A549 (cell line): Measurements from ENCODE around the gene MGAT3. TPM values are rescaled to one million over a fixed set of nuclear protein-coding genes. Genes with fewer than 3 reads are reported as not detected.
"Not testable (repeated sequence)": the region's sequence is repeated elsewhere in the genome, so short reads cannot be mapped to it uniquely, and the experiment has no call there.

Source experiments
- ATAC-seq, 2 experiments: fragments of 200-7000 bp in 1 of 2; fragments of >200 bp in 1 of 2; cut with Nextera tagmentation in 1 of 2; cut with Tn5 transposase in 1 of 2; 3 replicates each; pipeline versions ENCODE4 v1.8.0 to v1.9.1; 2018 to 2020; ENCODE audit warnings: mild to moderate bottlenecking in 1 of 2, moderate library complexity in 1 of 2
- CTCF ChIA-PET: fragments of 300-600 bp; sonication (Branson Sonifier 250); formaldehyde crosslinking; extraction: SDS; loops from one replicate; lab custom pipeline; 2021; ENCODE audit warnings: antibody characterized with exemption, inconsistent platforms; lab: Yijun Ruan, JAX
- POLR2A ChIA-PET: fragments of 350-600 bp; formaldehyde crosslinking; extraction: SDS; loops from one replicate; lab custom pipeline; 2021; ENCODE audit warnings: antibody characterized with exemption, inconsistent platforms; lab: Yijun Ruan, JAX
- DNase-seq, 2 experiments: peaks; one replicate each; pipeline versions ENCODE4 v3.0.0 to v3.0.0-alpha.2; 2011 to 2016; ENCODE audit warnings: low read depth in 1 of 2, low spot score in 1 of 2
- FAIRE-seq: peaks from 2 replicates; lab custom pipeline; 2011; peaks lifted over from hg19 to GRCh38; lab: Jason Lieb, UNC
- H3K27ac ChIP-seq, 2 experiments: fragments of >200 bp; sonication (Bioruptor Twin); formaldehyde crosslinking; 3 replicates each; pipeline ENCODE4 v1.5.1; 2016 to 2017
- H3K4me1 ChIP-seq: fragments of >200 bp; sonication (Bioruptor Twin); formaldehyde crosslinking; 3 replicates; pipeline ENCODE4 v1.6.1; 2016
- H3K4me2 ChIP-seq: fragments of >200 bp; sonication (Bioruptor Twin); formaldehyde crosslinking; 3 replicates; pipeline ENCODE4 v1.6.1; 2016
- H3K4me3 ChIP-seq: fragments of >200 bp; sonication (Bioruptor Twin); formaldehyde crosslinking; 3 replicates; pipeline ENCODE4 v1.5.1; 2016
- H3K9me3 ChIP-seq: fragments of >200 bp; sonication (Bioruptor Twin); formaldehyde crosslinking; 3 replicates; pipeline ENCODE4 v1.6.1; 2016
- BCL3 ChIP-seq: fragments of >200 bp; sonication (Bioruptor Twin); formaldehyde crosslinking; IDR thresholded peaks from 3 replicates; pipeline ENCODE4 v1.6.1; 2016
- CBX2 ChIP-seq: fragments of 200-600 bp; sonication (generic); IDR thresholded peaks from 2 replicates; pipeline ENCODE4 v1.6.1; 2016; ENCODE audit warnings: low read depth, mild to moderate bottlenecking, borderline replicate concordance
- EP300 ChIP-seq, 2 experiments: fragments of >200 bp; sonication (Bioruptor Twin); formaldehyde crosslinking; IDR thresholded peaks; 2 replicates in 1 of 2; 3 replicates in 1 of 2; pipeline ENCODE4 v1.6.1; 2016 to 2017
- FOSB ChIP-seq: fragments of 250-450 bp; sonication (Bioruptor Pico); IDR thresholded peaks from 2 replicates; pipeline ENCODE4 v1.5.0; 2020; ENCODE audit warnings: mild to moderate bottlenecking, moderate library complexity
- HEYL ChIP-seq: fragments of 250-450 bp; sonication (Bioruptor Pico); IDR thresholded peaks from 2 replicates; pipeline ENCODE4 v1.8.0; 2021; ENCODE audit warnings: mild to moderate bottlenecking, moderate library complexity
- HOXA7 ChIP-seq: fragments of 250-450 bp; sonication (Bioruptor Pico); IDR thresholded peaks from 2 replicates; pipeline ENCODE4 v1.5.0; 2020; ENCODE audit warnings: mild to moderate bottlenecking, moderate library complexity
- HOXB5 ChIP-seq: fragments of 250-450 bp; sonication (Bioruptor Pico); IDR thresholded peaks from 2 replicates; pipeline ENCODE4 v1.5.0; 2020; ENCODE audit warnings: mild to moderate bottlenecking, moderate library complexity
- JUN ChIP-seq, 2 experiments: fragments of >200 bp; sonication (Bioruptor Twin); formaldehyde crosslinking; IDR thresholded peaks; 2 replicates in 1 of 2; 3 replicates in 1 of 2; pipeline ENCODE4 v1.6.1; 2016 to 2017
- JUNB ChIP-seq: fragments of >200 bp; sonication (Bioruptor Twin); formaldehyde crosslinking; IDR thresholded peaks from 2 replicates; pipeline ENCODE4 v1.6.1; 2016
- NFE2L2 ChIP-seq: fragments of 150-350 bp; conservative IDR thresholded peaks from 2 replicates; pipeline ENCODE4 v1.6.1; 2014; ENCODE audit warnings: low read length
- RARB ChIP-seq: fragments of 250-450 bp; sonication (Bioruptor Pico); IDR thresholded peaks from 2 replicates; pipeline ENCODE4 v1.8.0; 2021; ENCODE audit warnings: mild to moderate bottlenecking, moderate library complexity
- TFCP2L1 ChIP-seq: fragments of 250-450 bp; sonication (Bioruptor Pico); IDR thresholded peaks from 2 replicates; pipeline ENCODE4 v1.5.0; 2021; ENCODE audit warnings: mild to moderate bottlenecking
- USF2 ChIP-seq: fragments of 450-650 bp; IDR thresholded peaks from 2 replicates; pipeline ENCODE4 v1.6.1; 2014; ENCODE audit warnings: antibody characterized with exemption
- ZC3H11A ChIP-seq: fragments of 450-650 bp; IDR thresholded peaks from 2 replicates; pipeline ENCODE4 v1.6.1; 2014; ENCODE audit warnings: antibody characterized with exemption, mild to moderate bottlenecking
- ZSCAN20 ChIP-seq: fragments of 250-450 bp; sonication (Bioruptor Pico); IDR thresholded peaks from 2 replicates; pipeline ENCODE4 v1.8.0; 2022; ENCODE audit warnings: mild to moderate bottlenecking, moderate library complexity
- WGBS: methylation state at CpG from one replicate; pipeline ENCODE4 v1.1.6; 2017; ENCODE audit errors: missing lambda C conversion rate; 5-methylcytosine and 5-hydroxymethylcytosine counted together
- polyA plus RNA-seq, 4 experiments: library from polyadenylated mRNA; depleted of rRNA in 3 of 4; stranded (reverse); fragments of >200 nt; fragmentation: RNase III in 1 of 4; extraction: RNeasy Plus Mini Kit Qiagen cat#74134 plus additional on column Dnase treatment in 1 of 4; gene quantifications; 2 replicates in 3 of 4; 3 replicates in 1 of 4; pipeline ENCODE4 v1.2.3, GENCODE V29; 2011 to 2017
- TF ChIP-seq, protein P1 (sequence below): fragments of 250-450 bp; sonication (Bioruptor Pico); IDR thresholded peaks from 2 replicates; pipeline ENCODE4 v1.5.0; 2021; ENCODE audit warnings: mild to moderate bottlenecking, moderate library complexity, borderline replicate concordance
- TF ChIP-seq, protein P2 (sequence below): IDR thresholded peaks from 2 replicates; pipeline ENCODE4 v1.6.1; 2012
- TF ChIP-seq, protein P3 (sequence below): fragments of >200 bp; sonication (Bioruptor Twin); formaldehyde crosslinking; IDR thresholded peaks from 3 replicates; pipeline ENCODE4 v1.5.1; 2016

MGAT3 gene
- polyA plus RNA-seq, 2 of the 4 experiments (the other 2 are of a cell fraction): 0.62 to 0.84 TPM

- TF ChIP-seq USF2: peak; percentile 95
- peak; percentile 95 for TF ChIP-seq BCL3
These were observed 63.7 kb downstream of the MGAT3 start, which contains the start of gene ATF4 (continued) for GRCh38 chr22:39520226-39521105.

GRCh38 chr22:39521106-39521885 lies 64.5 kb downstream of the MGAT3 start:
- Histone ChIP-seq H3K4me1 (peaks cover 25% of the 10 kb centered on the region), H3K4me2 (peak overlapping the region; percentile 99), H3K4me3 (peak overlapping the region; percentile 98), H3K27ac (peak overlapping the region; percentile 96 to 99)
- FAIRE-seq, DNase-seq, ATAC-seq, CTCF ChIA-PET, H3K9me3 ChIP-seq: not testable (repeated sequence)
- POLR2A ChIA-PET: interaction anchor here (0.6 to 1.7 kb wide), 3 partner anchors 7 to 122 kb away, joined by 3 to 27 read pairs (median 6); partner anchors contain the start of genes MIEF1 and TAB1
- 0% methylated on average over 10 of the region's 28 CpGs for WGBS

DNA sequence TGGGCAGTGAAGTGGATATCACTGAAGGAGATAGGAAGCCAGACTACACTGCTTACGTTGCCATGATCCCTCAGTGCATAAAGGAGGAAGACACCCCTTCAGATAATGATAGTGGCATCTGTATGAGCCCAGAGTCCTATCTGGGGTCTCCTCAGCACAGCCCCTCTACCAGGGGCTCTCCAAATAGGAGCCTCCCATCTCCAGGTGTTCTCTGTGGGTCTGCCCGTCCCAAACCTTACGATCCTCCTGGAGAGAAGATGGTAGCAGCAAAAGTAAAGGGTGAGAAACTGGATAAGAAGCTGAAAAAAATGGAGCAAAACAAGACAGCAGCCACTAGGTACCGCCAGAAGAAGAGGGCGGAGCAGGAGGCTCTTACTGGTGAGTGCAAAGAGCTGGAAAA lies 65.3 kb downstream of the MGAT3 start:
- Histone ChIP-seq H3K4me3 (peak overlapping the region; percentile 98), H3K4me1 (peaks cover 25% of the 10 kb centered on the region), H3K27ac (peak overlapping the region; percentile 96 to 99; a peak in 5 of 6 replicates), H3K4me2 (peak overlapping the region; percentile 99)
- WGBS: 15% methylated on average over 5 of the region's 5 CpGs
- FAIRE-seq, ATAC-seq, DNase-seq, H3K9me3 ChIP-seq: not testable (repeated sequence)
- CTCF ChIA-PET: interaction anchor here (0.9 to 1.4 kb wide), 3 partner anchors 12 to 211 kb away, joined by 3 to 4 read pairs (median 3); no protein-coding TSS in a partner anchor
- POLR2A ChIA-PET: interaction anchor here (1.1 to 1.4 kb wide), 3 partner anchors 9 to 522 kb away, joined by 3 to 5 read pairs (median 4); partner anchors contain the start of gene MIEF1

GRCh38 chr22:39522567-39523300 lies 65.9 kb downstream of the MGAT3 start:
- 31% methylated on average over 12 of the region's 14 CpGs for WGBS
- ChIA-PET CTCF (interaction anchor here (0.8 to 1.4 kb wide), 5 partner anchors 12 to 514 kb away, joined by 3 to 4 read pairs (median 3); no protein-coding TSS in a partner anchor), POLR2A (interaction anchor here (0.6 to 1.4 kb wide), 5 partner anchors 8 to 847 kb away, joined by 3 to 5 read pairs (median 3); partner anchors contain the start of genes MIEF1 and SGSM3)
- ATAC-seq (no peak), DNase-seq (peak; percentile 32 to 41), FAIRE-seq (no peak)
- H3K4me2 ChIP-seq: peak overlapping the region; percentile 99
- no peaks in the 10 kb centered on the region for H3K9me3 ChIP-seq
- H3K4me1 ChIP-seq: peaks cover 25% of the 10 kb centered on the region
- H3K4me3 ChIP-seq: peak overlapping the region; percentile 98
- peak overlapping the region; percentile 3 to 96; a peak in 5 of 6 replicates for H3K27ac ChIP-seq
- TF ChIP-seq, protein P1, sequence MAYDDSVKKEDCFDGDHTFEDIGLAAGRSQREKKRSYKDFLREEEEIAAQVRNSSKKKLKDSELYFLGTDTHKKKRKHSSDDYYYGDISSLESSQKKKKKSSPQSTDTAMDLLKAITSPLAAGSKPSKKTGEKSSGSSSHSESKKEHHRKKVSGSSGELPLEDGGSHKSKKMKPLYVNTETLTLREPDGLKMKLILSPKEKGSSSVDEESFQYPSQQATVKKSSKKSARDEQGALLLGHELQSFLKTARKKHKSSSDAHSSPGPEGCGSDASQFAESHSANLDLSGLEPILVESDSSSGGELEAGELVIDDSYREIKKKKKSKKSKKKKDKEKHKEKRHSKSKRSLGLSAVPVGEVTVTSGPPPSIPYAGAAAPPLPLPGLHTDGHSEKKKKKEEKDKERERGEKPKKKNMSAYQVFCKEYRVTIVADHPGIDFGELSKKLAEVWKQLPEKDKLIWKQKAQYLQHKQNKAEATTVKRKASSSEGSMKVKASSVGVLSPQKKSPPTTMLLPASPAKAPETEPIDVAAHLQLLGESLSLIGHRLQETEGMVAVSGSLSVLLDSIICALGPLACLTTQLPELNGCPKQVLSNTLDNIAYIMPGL (CRISPR knock-in tag): 0 out of 2 replicates have a peak, but pooled peaks have one; percentile 14
- no peak for TF ChIP-seq ZSCAN20 (CRISPR knock-in tag)
- no peak for TF ChIP-seq NFE2L2
- TF ChIP-seq HEYL (CRISPR knock-in tag): no peak
- TF ChIP-seq, protein P2, sequence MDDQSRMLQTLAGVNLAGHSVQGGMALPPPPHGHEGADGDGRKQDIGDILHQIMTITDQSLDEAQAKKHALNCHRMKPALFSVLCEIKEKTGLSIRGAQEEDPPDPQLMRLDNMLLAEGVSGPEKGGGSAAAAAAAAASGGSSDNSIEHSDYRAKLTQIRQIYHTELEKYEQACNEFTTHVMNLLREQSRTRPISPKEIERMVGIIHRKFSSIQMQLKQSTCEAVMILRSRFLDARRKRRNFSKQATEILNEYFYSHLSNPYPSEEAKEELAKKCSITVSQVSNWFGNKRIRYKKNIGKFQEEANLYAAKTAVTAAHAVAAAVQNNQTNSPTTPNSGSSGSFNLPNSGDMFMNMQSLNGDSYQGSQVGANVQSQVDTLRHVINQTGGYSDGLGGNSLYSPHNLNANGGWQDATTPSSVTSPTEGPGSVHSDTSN: peak; percentile 43; the same call in 1 of the 2 replicates
- TF ChIP-seq JUNB: no peak
- TF ChIP-seq JUN (IDR thresholded peaks at IDR 0.05): peak in 1 of 2 experiments; percentile 72; a peak in 4 of 5 replicates
- TF ChIP-seq FOSB (CRISPR knock-in tag): peak; percentile 86
- no peak for TF ChIP-seq EP300 (IDR thresholded peaks at IDR 0.05)
- peak; percentile 82; the same call in 1 of the 2 replicates for TF ChIP-seq RARB
- no peak for TF ChIP-seq ZC3H11A
- peak; percentile 89 for TF ChIP-seq TFCP2L1 (CRISPR knock-in tag)
- TF ChIP-seq HOXB5 (CRISPR knock-in tag): no peak
- peak; percentile 97 for TF ChIP-seq HOXA7
- TF ChIP-seq, protein P3, sequence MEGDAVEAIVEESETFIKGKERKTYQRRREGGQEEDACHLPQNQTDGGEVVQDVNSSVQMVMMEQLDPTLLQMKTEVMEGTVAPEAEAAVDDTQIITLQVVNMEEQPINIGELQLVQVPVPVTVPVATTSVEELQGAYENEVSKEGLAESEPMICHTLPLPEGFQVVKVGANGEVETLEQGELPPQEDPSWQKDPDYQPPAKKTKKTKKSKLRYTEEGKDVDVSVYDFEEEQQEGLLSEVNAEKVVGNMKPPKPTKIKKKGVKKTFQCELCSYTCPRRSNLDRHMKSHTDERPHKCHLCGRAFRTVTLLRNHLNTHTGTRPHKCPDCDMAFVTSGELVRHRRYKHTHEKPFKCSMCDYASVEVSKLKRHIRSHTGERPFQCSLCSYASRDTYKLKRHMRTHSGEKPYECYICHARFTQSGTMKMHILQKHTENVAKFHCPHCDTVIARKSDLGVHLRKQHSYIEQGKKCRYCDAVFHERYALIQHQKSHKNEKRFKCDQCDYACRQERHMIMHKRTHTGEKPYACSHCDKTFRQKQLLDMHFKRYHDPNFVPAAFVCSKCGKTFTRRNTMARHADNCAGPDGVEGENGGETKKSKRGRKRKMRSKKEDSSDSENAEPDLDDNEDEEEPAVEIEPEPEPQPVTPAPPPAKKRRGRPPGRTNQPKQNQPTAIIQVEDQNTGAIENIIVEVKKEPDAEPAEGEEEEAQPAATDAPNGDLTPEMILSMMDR: no peak
- TF ChIP-seq CBX2: no peak
